GM20000 (cell line): Measurements from ENCODE around the gene HNRNPUL1.

Experiments used
- DNase-seq: peaks from one replicate; pipeline ENCODE4 v3.0.0; 2012; ENCODE audit warnings: low spot score
- TF ChIP-seq, protein P1 (sequence below): IDR thresholded peaks from 2 replicates; pipeline ENCODE4 v1.5.1; 2012; ENCODE audit warnings: mild to moderate bottlenecking, control low read depth; ENCODE audit errors: extremely low read depth, missing control alignments

Gene HNRNPUL1

DNA sequence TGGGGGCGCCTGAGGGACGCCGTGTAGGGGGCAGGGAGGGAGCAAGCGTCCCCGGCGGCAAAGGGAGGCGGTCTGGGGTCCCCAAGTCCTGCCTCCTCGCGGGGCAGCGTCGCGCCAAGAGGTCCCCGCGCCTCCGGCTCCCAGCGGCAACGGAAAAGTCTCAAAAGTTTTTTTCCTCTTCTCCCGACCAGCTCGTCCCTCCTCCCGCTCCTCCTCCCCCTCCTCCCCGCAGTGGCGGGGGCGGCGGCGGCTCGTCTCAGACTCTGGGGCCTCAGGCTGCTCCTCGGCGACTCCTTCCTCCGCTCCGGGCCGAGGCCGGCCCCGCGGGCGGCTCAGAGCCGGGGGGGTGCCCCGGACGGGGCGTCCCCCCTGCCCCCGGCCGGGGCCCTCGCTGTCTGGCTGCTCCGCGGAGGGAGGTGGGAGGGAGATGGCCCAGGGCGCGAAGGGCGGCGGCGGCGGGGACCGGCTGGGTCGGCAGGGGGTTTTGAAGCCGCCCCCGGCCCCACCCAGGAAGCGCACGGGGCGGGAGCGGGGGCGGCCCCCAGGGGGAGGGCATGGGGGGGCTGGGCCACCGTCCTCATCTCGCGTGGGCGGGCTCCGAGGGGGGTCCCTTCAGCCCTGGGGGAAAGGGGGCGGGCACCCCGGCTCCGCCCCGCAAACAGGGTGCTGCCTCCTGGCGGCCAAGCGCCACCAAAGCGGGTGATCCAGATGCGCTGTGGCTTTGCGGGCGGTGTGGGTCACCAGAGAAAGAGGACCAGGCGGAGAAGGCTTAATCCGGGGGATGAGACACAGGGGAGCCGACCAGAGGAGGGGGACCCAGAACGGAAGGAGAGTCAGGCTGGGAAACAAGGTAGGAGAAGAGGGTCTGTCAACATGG, 89.5 kb downstream of the HNRNPUL1 start, which contains the start of gene TGFB1:
TSS of gene TGFB1 (minus strand) at position 457 of the 877 bp plus-strand sequence. CDS start 878 bp downstream, outside the sequence.
- DNase-seq: peak; percentile 99
- TF ChIP-seq, protein P1, sequence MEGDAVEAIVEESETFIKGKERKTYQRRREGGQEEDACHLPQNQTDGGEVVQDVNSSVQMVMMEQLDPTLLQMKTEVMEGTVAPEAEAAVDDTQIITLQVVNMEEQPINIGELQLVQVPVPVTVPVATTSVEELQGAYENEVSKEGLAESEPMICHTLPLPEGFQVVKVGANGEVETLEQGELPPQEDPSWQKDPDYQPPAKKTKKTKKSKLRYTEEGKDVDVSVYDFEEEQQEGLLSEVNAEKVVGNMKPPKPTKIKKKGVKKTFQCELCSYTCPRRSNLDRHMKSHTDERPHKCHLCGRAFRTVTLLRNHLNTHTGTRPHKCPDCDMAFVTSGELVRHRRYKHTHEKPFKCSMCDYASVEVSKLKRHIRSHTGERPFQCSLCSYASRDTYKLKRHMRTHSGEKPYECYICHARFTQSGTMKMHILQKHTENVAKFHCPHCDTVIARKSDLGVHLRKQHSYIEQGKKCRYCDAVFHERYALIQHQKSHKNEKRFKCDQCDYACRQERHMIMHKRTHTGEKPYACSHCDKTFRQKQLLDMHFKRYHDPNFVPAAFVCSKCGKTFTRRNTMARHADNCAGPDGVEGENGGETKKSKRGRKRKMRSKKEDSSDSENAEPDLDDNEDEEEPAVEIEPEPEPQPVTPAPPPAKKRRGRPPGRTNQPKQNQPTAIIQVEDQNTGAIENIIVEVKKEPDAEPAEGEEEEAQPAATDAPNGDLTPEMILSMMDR: peak; percentile 92

DNA sequence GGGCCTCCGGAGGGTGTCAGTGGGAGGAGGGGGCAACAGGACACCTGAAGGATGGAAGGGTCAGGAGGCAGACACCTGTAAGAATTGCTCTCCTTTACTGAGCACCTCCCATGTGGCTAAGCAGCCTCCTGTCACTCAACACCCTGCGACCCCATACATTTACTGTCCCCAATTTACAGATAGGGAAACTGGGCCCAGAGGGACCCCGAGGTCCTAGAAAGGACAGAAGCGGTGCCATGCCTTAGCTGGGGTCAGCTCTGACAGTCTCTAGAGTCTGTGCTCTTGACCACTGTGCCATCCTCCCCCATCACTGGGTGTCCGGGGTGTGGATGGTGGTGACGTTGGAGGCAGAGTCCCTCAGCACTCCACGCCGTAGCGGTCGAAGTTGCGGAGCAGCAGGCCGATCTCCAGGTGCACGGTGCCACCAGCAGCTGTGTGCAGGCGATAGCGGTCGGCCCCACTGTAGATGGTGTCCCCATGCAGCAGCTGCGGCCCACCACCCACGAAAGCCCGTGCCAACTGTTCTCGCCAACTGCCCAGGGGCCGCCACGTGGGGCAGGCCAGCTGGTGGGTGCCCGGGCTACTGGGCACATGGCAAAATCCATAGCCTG, 90.3 kb downstream of the HNRNPUL1 start:
- TF ChIP-seq, protein P1: no peak
- DNase-seq: no peak

DNA sequence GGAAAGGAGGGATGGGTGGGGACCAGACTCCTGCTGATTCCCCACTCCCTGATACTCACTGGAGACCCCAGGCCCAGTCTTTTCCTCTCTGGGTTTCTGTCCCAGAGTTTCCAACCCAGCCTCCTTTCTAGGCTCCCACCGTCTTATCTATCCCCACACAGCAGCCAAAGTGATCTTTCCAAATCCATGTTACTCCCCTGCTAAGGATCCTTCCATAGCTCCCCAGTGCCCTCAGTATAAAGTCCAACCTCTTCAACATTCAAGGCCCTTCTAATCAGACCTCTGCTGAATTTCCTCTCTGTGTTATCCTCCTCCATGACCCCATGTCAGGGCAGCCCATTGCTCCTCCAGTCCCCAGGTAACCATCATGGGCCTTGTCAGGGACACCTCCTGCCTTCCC, 90.9 kb downstream of the HNRNPUL1 start:
- TF ChIP-seq, protein P1: no peak
- DNase-seq: no peak

DNA sequence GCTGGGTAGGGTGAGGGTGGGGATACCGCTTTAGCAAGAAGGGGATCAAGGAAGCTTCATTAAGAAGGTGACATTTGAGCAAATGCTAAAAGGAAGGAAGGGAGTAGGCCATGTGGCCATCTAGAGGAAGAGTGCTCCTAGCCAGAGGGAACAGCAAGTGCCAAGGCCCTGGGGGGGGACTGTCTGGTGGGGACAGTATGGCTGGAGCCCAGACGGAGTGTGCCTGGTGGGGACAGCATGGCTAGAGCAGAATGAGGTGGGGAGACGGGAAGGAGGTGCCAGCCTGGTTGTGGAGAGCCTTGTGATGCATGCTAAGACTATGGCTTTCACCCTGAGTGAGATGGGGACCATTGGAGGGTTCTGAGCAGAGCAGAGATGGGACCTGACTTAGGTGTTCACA, 91.6 kb downstream of the HNRNPUL1 start:
- TF ChIP-seq, protein P1: no peak
- DNase-seq: no peak

DNA sequence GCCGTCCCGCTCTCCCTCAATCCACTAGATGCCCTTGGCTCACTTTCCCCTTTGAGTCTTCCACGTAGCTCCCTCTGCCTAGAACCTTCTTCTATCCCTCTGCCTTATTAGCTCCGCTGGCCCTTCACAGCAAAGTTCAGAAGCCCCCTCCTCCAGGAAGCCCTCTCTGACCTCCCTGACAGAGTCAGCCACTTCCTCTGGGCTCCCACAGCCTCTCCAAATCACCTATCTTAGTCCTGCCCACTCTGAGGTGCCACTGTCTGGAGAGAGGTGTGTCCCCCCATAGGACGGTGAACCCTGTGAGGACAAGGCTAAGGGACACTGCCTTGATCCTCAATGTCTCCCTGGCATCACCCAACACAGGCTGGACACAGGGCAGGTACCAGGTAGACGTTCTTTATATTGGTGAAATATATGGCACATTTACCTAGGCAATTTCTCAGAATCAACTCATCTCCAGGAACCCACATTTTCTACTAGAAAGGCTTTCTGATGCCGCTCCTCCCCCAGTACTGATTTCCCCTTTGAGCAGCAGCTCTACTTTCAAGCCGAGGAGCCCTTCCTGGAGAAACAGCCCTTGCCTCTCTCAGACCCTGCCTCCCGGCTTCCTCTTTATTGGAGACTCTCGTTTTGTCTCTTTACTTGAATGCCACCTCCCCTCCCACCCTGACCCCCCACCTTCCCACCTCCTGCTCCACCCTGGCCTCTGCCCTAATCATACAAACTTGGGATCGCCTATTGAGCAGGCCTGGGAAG, 93.0 kb downstream of the HNRNPUL1 start:
- DNase-seq: no peak
- TF ChIP-seq, protein P1: no peak
